OCI-LY7 (cell line): ENCODE results near the gene SNX13. TPM values are rescaled to one million over a fixed set of nuclear protein-coding genes. Genes with fewer than 3 reads are reported as not detected.

Source experiments
- BruUV-seq: library from RNA; stranded (reverse); fragments of 400-500 nt; replicated peaks from 2 replicates; lab custom pipeline; 2021; lab: Mats Ljungman, UMichigan
- CTCF ChIA-PET: fragments of 300-600 bp; sonication (Branson Sonifier 250); formaldehyde crosslinking; loops from one replicate; lab custom pipeline; 2022; ENCODE audit warnings: antibody characterized with exemption; ENCODE audit not compliant: unreplicated experiment; lab: Charles Lee
- POLR2A ChIA-PET: fragments of 300-600 bp; sonication (Branson Sonifier 250); formaldehyde crosslinking; loops from one replicate; lab custom pipeline; 2022; ENCODE audit warnings: antibody characterized with exemption; lab: Charles Lee
- DNase-seq: peaks from one replicate; pipeline ENCODE4 v3.0.0-alpha.2; 2015; ENCODE audit warnings: low spot score
- H2AFZ ChIP-seq: fragments of 200-600 bp; sonication (generic), shearing (Covaris generic); 2 replicates; pipeline ENCODE4 v1.6.1; 2014; ENCODE audit warnings: mild to moderate bottlenecking, antibody characterized with exemption, low read length, moderate library complexity
- H3K27ac ChIP-seq: fragments of 200-600 bp; sonication (generic); 2 replicates; pipeline ENCODE4 v1.5.1; 2014; ENCODE audit warnings: mixed run types, low read depth, mild to moderate bottlenecking, moderate library complexity, low read length, inconsistent platforms; ENCODE audit not compliant: poor library complexity, severe bottlenecking
- H3K36me3 ChIP-seq: fragments of 200-600 bp; sonication (generic); 2 replicates; pipeline ENCODE4 v1.6.1; 2014; ENCODE audit warnings: mild to moderate bottlenecking, antibody characterized with exemption, low read length, moderate library complexity, mixed read lengths; ENCODE audit not compliant: insufficient read depth
- H3K4me1 ChIP-seq: fragments of 200-600 bp; sonication (generic); 2 replicates; pipeline ENCODE4 v1.5.1; 2014; ENCODE audit warnings: mild to moderate bottlenecking, low read length; ENCODE audit not compliant: insufficient read depth, poor library complexity, severe bottlenecking
- H3K4me2 ChIP-seq: fragments of 200-600 bp; sonication (generic); 2 replicates; pipeline ENCODE4 v1.6.1; 2014; ENCODE audit warnings: mild to moderate bottlenecking, low read length
- H3K4me3 ChIP-seq: fragments of 200-600 bp; sonication (generic); 2 replicates; pipeline ENCODE4 v1.5.1; 2014; ENCODE audit warnings: mild to moderate bottlenecking, low read depth, low read length; ENCODE audit not compliant: poor library complexity, severe bottlenecking
- H3K79me2 ChIP-seq: fragments of 200-600 bp; sonication (generic); 2 replicates; pipeline ENCODE4 v1.6.1; 2016; ENCODE audit warnings: low read depth, mild to moderate bottlenecking, low read length, moderate library complexity, mixed read lengths; ENCODE audit not compliant: insufficient read depth
- H3K9me2 ChIP-seq: fragments of 200-600 bp; sonication (generic); 2 replicates; pipeline ENCODE4 v1.6.1; 2016; ENCODE audit warnings: mild to moderate bottlenecking, low read length, mixed read lengths; ENCODE audit not compliant: insufficient read depth
- H3K9me3 ChIP-seq: fragments of 200-600 bp; sonication (generic); 2 replicates; pipeline ENCODE4 v1.6.1; 2014; ENCODE audit warnings: mild to moderate bottlenecking, mixed run types, low read length, mixed read lengths
- H4K20me1 ChIP-seq: fragments of 200-600 bp; sonication (generic); 2 replicates; pipeline ENCODE4 v1.6.1; 2014; ENCODE audit warnings: mild to moderate bottlenecking, antibody characterized with exemption, low read length, moderate library complexity, mixed read lengths; ENCODE audit not compliant: insufficient read depth
- EZH2phosphoT487 ChIP-seq: fragments of 200-600 bp; sonication (generic); IDR thresholded peaks from 2 replicates; pipeline ENCODE4 v1.6.1; 2018; ENCODE audit warnings: low read depth, borderline replicate concordance, mild to moderate bottlenecking, mixed run types, antibody characterized with exemption, low read length, moderate library complexity, mixed read lengths
- intact Hi-C: fragments of 100-400 bp; cut with micrococcal nuclease; formaldehyde crosslinking; loops from one replicate; pipeline ENCODE4 v1.10.0; 2022; ENCODE audit not compliant: unreplicated experiment
- total RNA-seq, 2 experiments: library from RNA; depleted of rRNA in 1 of 2; stranded (reverse); fragments of >200 nt in 1 of 2; shearing (Covaris generic) in 1 of 2; gene quantifications; 2 replicates each; pipeline ENCODE4 v1.2.3, GENCODE V29; 2014 to 2022
- TF ChIP-seq, protein P1 (sequence below): fragments of 200-600 bp; sonication (generic); conservative IDR thresholded peaks from 2 replicates; pipeline ENCODE4 v1.5.1; 2014; ENCODE audit warnings: mild to moderate bottlenecking, antibody characterized with exemption, low read length, moderate library complexity, mixed read lengths

Gene SNX13
- total RNA-seq, 2 experiments from 2014 or later = 20.0 to 32.6 TPM

DNA sequence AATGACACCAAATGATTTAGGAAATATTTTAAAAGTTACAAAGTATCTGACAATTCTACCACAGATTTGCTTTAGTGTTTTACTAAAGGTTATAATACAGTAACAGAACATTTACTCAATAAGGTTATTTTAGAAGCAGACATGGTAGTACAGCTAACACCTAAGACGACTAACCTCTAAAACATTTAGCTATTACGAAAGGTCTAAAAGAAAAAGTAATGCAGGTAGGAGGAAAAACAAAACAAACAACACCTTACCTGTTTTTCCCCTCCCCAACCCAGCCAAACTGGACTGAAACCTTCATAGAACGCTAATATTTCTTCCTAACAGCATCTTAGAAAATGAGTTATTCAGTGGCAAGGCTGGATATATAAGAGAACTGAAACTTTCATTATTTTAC lies 111.3 kb downstream of the SNX13 start:
- TF ChIP-seq, protein P1, sequence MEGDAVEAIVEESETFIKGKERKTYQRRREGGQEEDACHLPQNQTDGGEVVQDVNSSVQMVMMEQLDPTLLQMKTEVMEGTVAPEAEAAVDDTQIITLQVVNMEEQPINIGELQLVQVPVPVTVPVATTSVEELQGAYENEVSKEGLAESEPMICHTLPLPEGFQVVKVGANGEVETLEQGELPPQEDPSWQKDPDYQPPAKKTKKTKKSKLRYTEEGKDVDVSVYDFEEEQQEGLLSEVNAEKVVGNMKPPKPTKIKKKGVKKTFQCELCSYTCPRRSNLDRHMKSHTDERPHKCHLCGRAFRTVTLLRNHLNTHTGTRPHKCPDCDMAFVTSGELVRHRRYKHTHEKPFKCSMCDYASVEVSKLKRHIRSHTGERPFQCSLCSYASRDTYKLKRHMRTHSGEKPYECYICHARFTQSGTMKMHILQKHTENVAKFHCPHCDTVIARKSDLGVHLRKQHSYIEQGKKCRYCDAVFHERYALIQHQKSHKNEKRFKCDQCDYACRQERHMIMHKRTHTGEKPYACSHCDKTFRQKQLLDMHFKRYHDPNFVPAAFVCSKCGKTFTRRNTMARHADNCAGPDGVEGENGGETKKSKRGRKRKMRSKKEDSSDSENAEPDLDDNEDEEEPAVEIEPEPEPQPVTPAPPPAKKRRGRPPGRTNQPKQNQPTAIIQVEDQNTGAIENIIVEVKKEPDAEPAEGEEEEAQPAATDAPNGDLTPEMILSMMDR = no peak
- no peak for TF ChIP-seq EZH2phosphoT487
- intact Hi-C loops = no loop called here

DNA sequence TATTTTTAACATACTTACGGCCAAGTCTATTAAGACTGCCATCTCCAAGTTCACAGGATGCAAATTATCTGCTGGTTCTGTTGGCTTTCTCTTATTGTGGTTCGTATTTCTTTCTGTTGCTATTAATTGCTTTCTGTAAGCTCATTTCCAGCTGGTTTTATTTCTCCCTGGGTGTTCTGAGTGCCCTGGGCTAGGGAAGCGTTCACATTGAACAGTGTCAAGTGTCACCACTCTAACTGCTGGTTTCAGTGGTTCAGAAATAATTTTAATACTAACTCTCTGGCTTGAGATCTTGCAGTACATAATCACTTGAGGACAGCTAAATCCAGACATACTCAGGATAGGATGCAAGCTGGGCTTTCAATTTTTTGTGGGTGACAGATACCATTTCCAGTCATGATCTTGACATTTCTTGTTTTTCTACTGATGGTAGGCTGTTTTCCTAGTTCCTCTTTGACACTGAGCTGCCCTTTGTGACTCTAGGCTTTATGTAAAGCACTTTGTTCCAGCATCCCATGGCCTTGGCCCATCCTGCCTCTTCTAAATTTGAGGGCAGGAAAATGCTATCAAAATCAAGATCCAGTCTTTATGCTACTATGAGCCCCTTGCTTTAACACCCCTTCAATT lies 117.6 kb downstream of the SNX13 start:
- ChIA-PET POLR2A (interaction anchor here (0.5 to 1.5 kb wide), 3 partner anchors 11 to 1193 kb away, joined by 3 to 5 read pairs (median 3); no protein-coding TSS in a partner anchor), CTCF (no interaction called here)
- no peak overlapping the region for H2AFZ ChIP-seq
- no peaks in the 10 kb centered on the region for H3K9me3 ChIP-seq
- TF ChIP-seq, protein P1 = no peak
- TF ChIP-seq EZH2phosphoT487 = no peak
- no peak overlapping the region for H3K4me2 ChIP-seq
- H3K4me3 ChIP-seq = no peak overlapping the region
- peaks cover 25% of the 10 kb centered on the region for H3K36me3 ChIP-seq
- no peaks in the 10 kb centered on the region for H3K79me2 ChIP-seq
- no peaks in the 10 kb centered on the region for H4K20me1 ChIP-seq
- intact Hi-C loops = no loop called here
- H3K4me1 ChIP-seq = no peaks in the 10 kb centered on the region
- BruUV-seq = no TSS peak
- no peaks in the 10 kb centered on the region for H3K9me2 ChIP-seq
- H3K27ac ChIP-seq = no peak overlapping the region
- DNase-seq = no peak

More for the DNA sequence above, 111.3 kb downstream of the SNX13 start:
- Histone ChIP-seq H4K20me1 (no peaks in the 10 kb centered on the region), H3K4me3 (no peak overlapping the region), H3K27ac (no peak overlapping the region), H3K9me2 (no peaks in the 10 kb centered on the region), H2AFZ (no peak overlapping the region), H3K4me2 (no peak overlapping the region), H3K36me3 (peaks cover 18% of the 10 kb centered on the region), H3K4me1 (no peaks in the 10 kb centered on the region), H3K79me2 (no peaks in the 10 kb centered on the region), H3K9me3 (no peaks in the 10 kb centered on the region)
- BruUV-seq = no TSS peak
- DNase-seq = no peak
- CTCF ChIA-PET = no interaction called here
- POLR2A ChIA-PET = no interaction called here

DNA sequence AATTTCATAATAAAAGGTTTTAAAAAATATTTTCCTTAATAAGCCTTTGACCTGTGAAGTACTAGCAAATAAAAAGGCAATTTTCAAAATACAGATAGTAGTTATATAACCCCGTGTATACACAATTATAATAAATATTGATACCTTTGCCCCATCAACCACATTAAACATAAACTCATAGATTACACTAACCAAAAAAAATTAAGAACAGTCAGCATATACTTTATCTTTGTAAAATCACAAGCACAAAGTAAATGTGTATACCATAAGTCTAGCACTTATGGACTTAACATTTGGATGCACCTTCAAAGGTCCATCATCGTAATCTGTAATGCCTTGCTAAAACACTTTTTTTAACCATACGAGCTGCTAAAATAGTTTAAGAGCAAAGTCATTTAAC lies 123.4 kb downstream of the SNX13 start:
- Histone ChIP-seq H4K20me1 (no peaks in the 10 kb centered on the region), H3K36me3 (peaks cover 21% of the 10 kb centered on the region), H3K4me1 (no peaks in the 10 kb centered on the region), H3K27ac (no peak overlapping the region), H3K9me3 (no peaks in the 10 kb centered on the region), H3K4me3 (no peak overlapping the region), H3K79me2 (no peaks in the 10 kb centered on the region), H2AFZ (no peak overlapping the region), H3K4me2 (no peak overlapping the region), H3K9me2 (no peaks in the 10 kb centered on the region)
- DNase-seq = no peak
- BruUV-seq = no TSS peak
- ChIA-PET POLR2A (interaction anchor here (0.7 to 0.9 kb wide), 3 partner anchors 8 to 31 kb away, joined by 3 to 4 read pairs (median 3); no protein-coding TSS in a partner anchor), CTCF (no interaction called here)
- TF ChIP-seq, protein P1 = no peak
- TF ChIP-seq EZH2phosphoT487 = no peak
- intact Hi-C loops = no loop called here
